ENCODE measurements around the gene SYT1.

SYT1 gene

GRCh38 chr12:79125358-79125757 is 260.8 kb downstream of the SYT1 start:
- no peak overlapping the region for H3K4me3 ChIP-seq (ENCODE audit: control insufficient read depth, low read depth, low read length)
- TF ChIP-seq, protein P1, sequence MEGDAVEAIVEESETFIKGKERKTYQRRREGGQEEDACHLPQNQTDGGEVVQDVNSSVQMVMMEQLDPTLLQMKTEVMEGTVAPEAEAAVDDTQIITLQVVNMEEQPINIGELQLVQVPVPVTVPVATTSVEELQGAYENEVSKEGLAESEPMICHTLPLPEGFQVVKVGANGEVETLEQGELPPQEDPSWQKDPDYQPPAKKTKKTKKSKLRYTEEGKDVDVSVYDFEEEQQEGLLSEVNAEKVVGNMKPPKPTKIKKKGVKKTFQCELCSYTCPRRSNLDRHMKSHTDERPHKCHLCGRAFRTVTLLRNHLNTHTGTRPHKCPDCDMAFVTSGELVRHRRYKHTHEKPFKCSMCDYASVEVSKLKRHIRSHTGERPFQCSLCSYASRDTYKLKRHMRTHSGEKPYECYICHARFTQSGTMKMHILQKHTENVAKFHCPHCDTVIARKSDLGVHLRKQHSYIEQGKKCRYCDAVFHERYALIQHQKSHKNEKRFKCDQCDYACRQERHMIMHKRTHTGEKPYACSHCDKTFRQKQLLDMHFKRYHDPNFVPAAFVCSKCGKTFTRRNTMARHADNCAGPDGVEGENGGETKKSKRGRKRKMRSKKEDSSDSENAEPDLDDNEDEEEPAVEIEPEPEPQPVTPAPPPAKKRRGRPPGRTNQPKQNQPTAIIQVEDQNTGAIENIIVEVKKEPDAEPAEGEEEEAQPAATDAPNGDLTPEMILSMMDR (conservative IDR thresholded peaks at IDR 0.05; ENCODE audit: control insufficient read depth, insufficient read depth, low read depth, low read length): no peak
- DNase-seq (ENCODE audit: low read depth): no peak

DNA sequence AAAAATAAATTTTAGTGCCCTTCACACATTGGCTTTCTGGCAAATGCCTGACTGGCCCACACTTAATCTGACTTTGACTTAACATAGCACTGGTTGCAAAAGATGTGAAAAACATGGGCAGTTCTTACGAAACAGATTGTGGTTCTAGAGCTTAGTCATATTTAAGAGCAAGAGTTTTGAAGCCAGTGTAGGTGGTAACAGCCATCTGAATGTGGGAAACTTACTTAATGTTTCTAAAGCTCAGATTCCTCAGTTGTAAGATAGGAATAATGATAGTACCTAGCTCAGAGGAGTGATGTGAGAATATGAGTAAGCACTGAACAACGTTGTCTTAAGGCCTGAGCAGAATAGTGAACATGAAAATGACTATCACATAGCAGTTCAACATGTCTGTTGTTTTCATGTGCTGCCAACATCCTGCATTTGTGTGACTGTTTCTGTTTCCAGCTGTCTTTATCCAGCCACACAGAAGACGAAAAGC is 262.7 kb downstream of the SYT1 start:
- TF ChIP-seq, protein P1 (conservative IDR thresholded peaks at IDR 0.05; ENCODE audit: control insufficient read depth, insufficient read depth, low read depth, low read length): no peak
- no peak overlapping the region for H3K4me3 ChIP-seq (ENCODE audit: control insufficient read depth, low read depth, low read length)
- DNase-seq (ENCODE audit: low read depth): peak; percentile 90

DNA sequence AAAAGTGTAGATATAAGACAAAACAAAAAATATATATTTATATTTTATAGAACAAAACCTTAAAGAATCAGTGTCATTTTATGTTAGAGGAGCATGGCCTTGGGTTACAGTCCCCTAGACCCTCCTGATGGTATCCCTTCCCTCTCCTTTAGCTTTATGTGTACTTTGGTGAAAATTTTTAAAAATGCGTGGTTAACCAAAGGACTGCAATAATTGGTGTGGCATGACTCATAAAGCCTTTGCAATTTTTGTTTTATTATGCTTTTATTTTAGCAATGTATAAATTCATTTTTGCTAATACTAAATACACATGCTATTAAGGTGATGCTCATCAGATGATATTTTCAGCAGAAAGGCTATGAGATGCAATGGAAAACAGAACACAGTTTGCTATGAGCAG is 264.4 kb downstream of the SYT1 start:
- peak; percentile 14 for DNase-seq (ENCODE audit: low read depth)
- H3K4me3 ChIP-seq (ENCODE audit: control insufficient read depth, low read depth, low read length): no peak overlapping the region
- TF ChIP-seq, protein P1 (conservative IDR thresholded peaks at IDR 0.05; ENCODE audit: control insufficient read depth, insufficient read depth, low read depth, low read length): no peak

GRCh38 chr12:79138872-79139271 is 274.3 kb downstream of the SYT1 start:
- DNase-seq (ENCODE audit: low read depth): no peak
- TF ChIP-seq, protein P1 (conservative IDR thresholded peaks at IDR 0.05; ENCODE audit: control insufficient read depth, insufficient read depth, low read depth, low read length): no peak
- H3K4me3 ChIP-seq (ENCODE audit: control insufficient read depth, low read depth, low read length): no peak overlapping the region

GRCh38 chr12:79140711-79141110 is 276.1 kb downstream of the SYT1 start:
- TF ChIP-seq, protein P1 (conservative IDR thresholded peaks at IDR 0.05; ENCODE audit: control insufficient read depth, insufficient read depth, low read depth, low read length): no peak
- H3K4me3 ChIP-seq (ENCODE audit: control insufficient read depth, low read depth, low read length): no peak overlapping the region
- no peak for DNase-seq (ENCODE audit: low read depth)

DNA sequence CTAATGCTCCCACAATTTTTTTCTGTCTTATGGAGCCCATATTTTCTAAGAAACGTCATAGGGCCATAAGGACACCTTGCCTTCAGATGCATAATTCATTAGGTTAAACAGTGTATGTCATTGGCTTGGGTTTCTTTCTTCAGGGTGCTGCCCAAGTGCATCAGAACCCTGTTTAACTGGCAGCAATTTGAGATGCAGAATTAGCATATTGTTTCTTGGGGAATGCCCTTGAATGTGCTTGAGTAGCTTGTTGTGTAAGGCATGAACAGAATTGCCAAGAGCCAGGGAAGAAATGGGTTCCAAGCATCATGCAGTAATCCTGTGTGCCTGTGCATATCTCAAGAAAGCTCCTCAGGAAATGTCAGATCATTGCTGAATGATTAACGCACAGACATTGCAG is 277.2 kb downstream of the SYT1 start:
- no peak for DNase-seq (ENCODE audit: low read depth)
- TF ChIP-seq, protein P1 (conservative IDR thresholded peaks at IDR 0.05; ENCODE audit: control insufficient read depth, insufficient read depth, low read depth, low read length): no peak
- H3K4me3 ChIP-seq (ENCODE audit: control insufficient read depth, low read depth, low read length): no peak overlapping the region

DNA sequence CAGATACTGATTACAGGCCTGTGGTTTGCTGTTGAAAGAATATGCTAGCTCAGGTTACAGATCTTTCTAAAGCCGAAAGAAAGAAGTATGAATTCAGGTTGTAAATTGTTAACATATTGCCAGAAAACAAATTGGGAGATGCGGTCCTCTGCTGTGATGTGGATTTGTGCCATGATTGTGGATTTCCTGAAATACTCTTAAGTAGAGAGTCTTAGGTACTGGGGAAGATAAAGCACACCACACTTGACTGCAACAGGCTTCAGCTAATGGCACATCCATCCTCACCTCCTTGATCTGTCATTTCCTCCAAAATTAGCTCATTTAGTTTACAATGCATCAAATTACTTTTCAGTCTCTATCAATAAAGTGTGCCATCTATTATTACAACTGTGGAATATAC is 279.2 kb downstream of the SYT1 start:
- no peak for DNase-seq (ENCODE audit: low read depth)
- TF ChIP-seq, protein P1 (conservative IDR thresholded peaks at IDR 0.05; ENCODE audit: control insufficient read depth, insufficient read depth, low read depth, low read length): no peak
- no peak overlapping the region for H3K4me3 ChIP-seq (ENCODE audit: control insufficient read depth, low read depth, low read length)
